ENCODE results near the gene CERS1. TPM values are rescaled to one million over a fixed set of nuclear protein-coding genes. Genes with fewer than 3 reads are reported as not detected.

CERS1 gene
- polyA plus RNA-seq, 2 of the 4 experiments (the other 2 are of a cell fraction), result 1.7 to 3.4 TPM

DNA sequence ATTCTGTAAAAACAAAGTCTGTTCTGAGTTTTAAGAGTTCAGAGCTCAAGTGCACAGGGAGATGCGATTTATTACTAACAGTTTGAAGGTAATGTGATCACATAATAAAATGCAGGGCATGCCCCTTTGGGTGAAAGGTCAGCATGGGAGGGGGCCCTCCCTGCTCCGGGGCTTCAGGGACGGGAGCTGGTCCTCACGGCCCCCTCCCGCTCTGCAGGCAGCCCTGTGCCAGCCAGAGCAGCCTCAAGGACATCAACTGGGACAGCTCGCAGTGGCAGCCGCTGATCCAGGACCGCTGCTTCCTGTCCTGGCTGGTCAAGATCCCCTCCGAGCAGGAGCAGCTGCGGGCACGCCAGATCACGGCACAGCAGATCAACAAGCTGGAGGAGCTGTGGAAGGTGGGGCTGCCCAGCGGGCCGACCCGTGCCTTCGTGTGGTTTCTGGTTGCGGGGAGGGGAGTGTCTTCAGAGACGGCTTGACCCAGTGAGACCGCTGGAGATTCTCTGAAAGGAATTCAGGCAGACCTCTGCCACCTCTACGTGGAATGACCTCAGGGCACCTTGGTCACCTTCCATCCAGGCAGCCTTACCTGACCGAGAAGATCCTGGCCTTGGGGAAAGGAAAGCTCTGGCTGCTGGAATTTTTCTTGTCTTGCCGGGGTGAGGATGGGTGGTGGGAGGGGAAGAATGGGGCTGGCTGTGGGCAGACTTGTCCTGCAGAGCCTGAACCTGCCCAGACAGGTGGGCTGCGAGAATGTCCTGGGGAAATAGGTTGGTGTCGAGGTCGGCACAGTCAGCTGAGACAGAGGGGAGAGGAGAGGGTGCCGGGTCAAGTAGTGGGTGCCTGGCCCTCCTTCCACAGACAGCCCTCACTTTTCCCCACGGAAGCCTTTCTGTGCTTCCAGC lies 45.2 kb downstream of the CERS1 start (continued):
- TF ChIP-seq, protein P1, sequence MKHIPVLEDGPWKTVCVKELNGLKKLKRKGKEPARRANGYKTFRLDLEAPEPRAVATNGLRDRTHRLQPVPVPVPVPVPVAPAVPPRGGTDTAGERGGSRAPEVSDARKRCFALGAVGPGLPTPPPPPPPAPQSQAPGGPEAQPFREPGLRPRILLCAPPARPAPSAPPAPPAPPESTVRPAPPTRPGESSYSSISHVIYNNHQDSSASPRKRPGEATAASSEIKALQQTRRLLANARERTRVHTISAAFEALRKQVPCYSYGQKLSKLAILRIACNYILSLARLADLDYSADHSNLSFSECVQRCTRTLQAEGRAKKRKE (CRISPR knock-in tag; IDR thresholded peaks at IDR 0.05; ENCODE audit: low read depth), result no peak
- no peak for TF ChIP-seq MAFK (IDR thresholded peaks at IDR 0.05; ENCODE audit: partially characterized antibody)

DNA sequence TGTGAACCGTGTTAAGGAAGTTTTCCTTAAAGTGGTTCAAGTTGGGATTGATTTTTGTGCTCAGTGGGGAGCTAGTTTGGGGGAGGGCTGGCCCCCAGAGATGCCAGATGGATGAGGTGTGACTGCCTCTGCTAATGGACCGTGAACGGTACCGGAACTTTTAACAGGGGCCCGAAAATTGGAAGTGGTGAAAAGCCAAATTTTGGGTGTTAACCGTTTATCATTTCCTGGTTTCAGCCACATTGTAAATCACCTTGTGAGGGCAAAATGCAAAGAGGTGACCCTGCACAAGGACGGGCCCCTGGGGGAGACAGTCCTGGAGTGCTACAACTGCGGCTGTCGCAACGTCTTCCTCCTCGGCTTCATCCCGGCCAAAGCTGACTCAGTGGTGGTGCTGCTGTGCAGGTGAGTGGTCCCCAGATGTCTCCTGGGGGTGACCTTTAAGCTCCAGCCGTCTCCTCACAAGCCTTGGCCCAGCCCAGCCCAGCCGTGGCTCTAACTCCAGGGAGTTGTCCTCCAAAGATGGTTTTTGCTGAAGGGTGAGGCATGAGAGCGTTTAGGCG lies 46.0 kb downstream of the CERS1 start:
- Histone ChIP-seq H3K4me3 (no peak overlapping the region), H3K9me3 (no peaks in the 10 kb centered on the region), H3K4me2 (no peak overlapping the region), H3K27ac (no peak overlapping the region), H3K4me1 (0 out of 3 replicates have a peak, but pooled peaks cover 4% of the 10 kb centered on the region)
- ChIA-PET CTCF (interaction anchor here (0.6 to 4.8 kb wide), 4 partner anchors 17 to 261 kb away, joined by 3 to 46 read pairs (median 12); partner anchors contain the start of gene REX1BD), POLR2A (no interaction called here)
- WGBS (ENCODE audit: missing lambda C conversion rate), result 86% methylated on average over 16 of the region's 16 CpGs
- TF ChIP-seq, protein P1 (CRISPR knock-in tag; IDR thresholded peaks at IDR 0.05; ENCODE audit: low read depth), result no peak
- TF ChIP-seq BHLHE40 (IDR thresholded peaks at IDR 0.05; ENCODE audit: low read depth, low read length), result no peak
- no peak for TF ChIP-seq EHMT2 (IDR thresholded peaks at IDR 0.05; ENCODE audit: low read depth)
- TF ChIP-seq MAZ (IDR thresholded peaks at IDR 0.05; ENCODE audit: borderline replicate concordance, low read depth, low read length), result no peak
- TF ChIP-seq, protein P2, sequence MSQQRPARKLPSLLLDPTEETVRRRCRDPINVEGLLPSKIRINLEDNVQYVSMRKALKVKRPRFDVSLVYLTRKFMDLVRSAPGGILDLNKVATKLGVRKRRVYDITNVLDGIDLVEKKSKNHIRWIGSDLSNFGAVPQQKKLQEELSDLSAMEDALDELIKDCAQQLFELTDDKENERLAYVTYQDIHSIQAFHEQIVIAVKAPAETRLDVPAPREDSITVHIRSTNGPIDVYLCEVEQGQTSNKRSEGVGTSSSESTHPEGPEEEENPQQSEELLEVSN (IDR thresholded peaks at IDR 0.05; ENCODE audit: borderline replicate concordance, low read depth), result no peak
- ATAC-seq, result no peak
- no peak for FAIRE-seq
- DNase-seq (ENCODE audit: low read depth in 1 of 2, low spot score in 1 of 2), result no peak

DNA sequence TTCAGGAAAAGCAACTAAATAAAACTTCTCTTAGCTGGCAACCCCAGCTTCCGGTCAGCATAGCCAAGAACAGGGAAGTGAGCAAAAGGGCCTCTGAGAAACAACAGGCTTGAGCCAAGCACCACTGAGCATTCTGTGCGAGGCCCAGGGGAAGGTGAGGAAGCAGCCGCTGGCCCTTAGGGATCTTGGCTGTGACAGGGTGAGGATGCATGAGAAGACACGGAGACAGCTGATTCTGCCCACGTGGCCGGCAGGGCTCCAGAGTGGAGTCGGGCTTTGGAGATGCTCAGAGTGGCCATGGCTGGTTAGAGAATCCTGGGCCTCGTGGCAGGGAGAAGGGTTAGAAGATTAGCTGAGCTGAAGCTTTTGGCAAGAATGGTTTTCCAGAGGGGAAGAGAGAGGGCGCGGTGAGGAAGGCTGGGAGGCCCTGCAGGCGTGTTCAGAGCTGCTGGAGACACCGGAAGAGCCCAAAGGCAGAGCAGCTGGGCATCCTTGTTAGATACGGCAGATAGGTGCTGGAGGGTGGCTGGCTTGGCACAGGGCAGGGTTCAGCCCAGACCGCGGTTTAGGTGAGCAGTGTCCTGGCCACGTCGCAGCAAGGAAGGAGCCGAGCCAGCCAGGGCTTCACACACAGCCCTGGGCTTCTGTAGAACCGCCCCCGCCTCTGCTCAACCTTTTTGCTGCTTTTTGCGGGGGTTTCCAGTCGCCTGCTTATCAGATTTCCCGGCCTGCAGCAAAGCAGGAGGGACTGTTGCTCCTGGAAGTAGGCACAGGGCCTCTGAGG lies 46.9 kb downstream of the CERS1 start:
- ChIA-PET POLR2A (no interaction called here), CTCF (interaction anchor here (2.9 to 5.3 kb wide), 7 partner anchors 10 to 260 kb away, joined by 19 to 46 read pairs (median 28); partner anchors contain the start of genes REX1BD and UPF1)
- FAIRE-seq, result no peak
- H3K27ac ChIP-seq, result no peak overlapping the region
- no peak for TF ChIP-seq FOXS1 (CRISPR knock-in tag; IDR thresholded peaks at IDR 0.05)
- TF ChIP-seq, protein P3, sequence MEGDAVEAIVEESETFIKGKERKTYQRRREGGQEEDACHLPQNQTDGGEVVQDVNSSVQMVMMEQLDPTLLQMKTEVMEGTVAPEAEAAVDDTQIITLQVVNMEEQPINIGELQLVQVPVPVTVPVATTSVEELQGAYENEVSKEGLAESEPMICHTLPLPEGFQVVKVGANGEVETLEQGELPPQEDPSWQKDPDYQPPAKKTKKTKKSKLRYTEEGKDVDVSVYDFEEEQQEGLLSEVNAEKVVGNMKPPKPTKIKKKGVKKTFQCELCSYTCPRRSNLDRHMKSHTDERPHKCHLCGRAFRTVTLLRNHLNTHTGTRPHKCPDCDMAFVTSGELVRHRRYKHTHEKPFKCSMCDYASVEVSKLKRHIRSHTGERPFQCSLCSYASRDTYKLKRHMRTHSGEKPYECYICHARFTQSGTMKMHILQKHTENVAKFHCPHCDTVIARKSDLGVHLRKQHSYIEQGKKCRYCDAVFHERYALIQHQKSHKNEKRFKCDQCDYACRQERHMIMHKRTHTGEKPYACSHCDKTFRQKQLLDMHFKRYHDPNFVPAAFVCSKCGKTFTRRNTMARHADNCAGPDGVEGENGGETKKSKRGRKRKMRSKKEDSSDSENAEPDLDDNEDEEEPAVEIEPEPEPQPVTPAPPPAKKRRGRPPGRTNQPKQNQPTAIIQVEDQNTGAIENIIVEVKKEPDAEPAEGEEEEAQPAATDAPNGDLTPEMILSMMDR (IDR thresholded peaks at IDR 0.05), result no peak
- TF ChIP-seq CBX8 (IDR thresholded peaks at IDR 0.05), result no peak
- TF ChIP-seq CEBPB (IDR thresholded peaks at IDR 0.05), result no peak
- TF ChIP-seq, protein P4, sequence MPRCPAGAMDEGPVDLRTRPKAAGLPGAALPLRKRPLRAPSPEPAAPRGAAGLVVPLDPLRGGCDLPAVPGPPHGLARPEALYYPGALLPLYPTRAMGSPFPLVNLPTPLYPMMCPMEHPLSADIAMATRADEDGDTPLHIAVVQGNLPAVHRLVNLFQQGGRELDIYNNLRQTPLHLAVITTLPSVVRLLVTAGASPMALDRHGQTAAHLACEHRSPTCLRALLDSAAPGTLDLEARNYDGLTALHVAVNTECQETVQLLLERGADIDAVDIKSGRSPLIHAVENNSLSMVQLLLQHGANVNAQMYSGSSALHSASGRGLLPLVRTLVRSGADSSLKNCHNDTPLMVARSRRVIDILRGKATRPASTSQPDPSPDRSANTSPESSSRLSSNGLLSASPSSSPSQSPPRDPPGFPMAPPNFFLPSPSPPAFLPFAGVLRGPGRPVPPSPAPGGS (IDR thresholded peaks at IDR 0.05), result no peak
- TF ChIP-seq RAD21 (conservative IDR thresholded peaks at IDR 0.05 in 1 of 2, IDR thresholded peaks at IDR 0.05 in 1 of 2), result no peak
- TF ChIP-seq PHF8 (IDR thresholded peaks at IDR 0.05; ENCODE audit: borderline replicate concordance, low read depth), result no peak
- H3K4me2 ChIP-seq, result no peak overlapping the region
- ATAC-seq, result no peak
- WGBS (ENCODE audit: missing lambda C conversion rate), result 93% methylated on average over 23 of the region's 23 CpGs
- DNase-seq (ENCODE audit: low read depth in 1 of 2, low spot score in 1 of 2), result no peak
- no peaks in the 10 kb centered on the region for H3K9me3 ChIP-seq
- H3K4me1 ChIP-seq, result 0 out of 3 replicates have a peak, but pooled peaks cover 4% of the 10 kb centered on the region
- no peak overlapping the region for H3K4me3 ChIP-seq
